HCT116 (cell line): ENCODE measurements around the gene ATG4D. TPM values are rescaled to one million over a fixed set of nuclear protein-coding genes. Genes with fewer than 3 reads are reported as not detected.

ENCODE experiments used
- ATAC-seq: fragments of 200-7000 bp; cut with Tn5 transposase; 2 replicates; pipeline ENCODE4 v1.9.1; 2020; ENCODE audit warnings: mild to moderate bottlenecking, moderate library complexity
- BruUV-seq: library from RNA; stranded (reverse); fragments of 400-500 nt; replicated peaks from 2 replicates; lab custom pipeline; 2021; lab: Mats Ljungman, UMichigan
- CTCF ChIA-PET: fragments of 300-600 bp; sonication (Branson Sonifier 250); formaldehyde crosslinking; loops from one replicate; lab custom pipeline; 2021; ENCODE audit warnings: antibody characterized with exemption; lab: Charles Lee
- POLR2A ChIA-PET: fragments of 300-600, 350-600 bp; sonication (Branson Sonifier 250); formaldehyde crosslinking; loops from one replicate; lab custom pipeline; 2021; ENCODE audit warnings: antibody characterized with exemption; lab: Charles Lee
- RAD21 ChIA-PET, 2 experiments: fragments of 300-600 bp; sonication (Branson Sonifier 250); formaldehyde crosslinking; loops; one replicate each; lab custom pipeline; 2023; ENCODE audit warnings: low total read pairs in 2 of 2; ENCODE audit not compliant: uncharacterized antibody in 2 of 2, unreplicated experiment in 2 of 2, low non-redundant PET in 1 of 2; lab: Charles Lee
- DNase-seq: peaks from one replicate; pipeline ENCODE4 v3.0.0-alpha.2; 2010; ENCODE audit warnings: low read depth, low spot score
- H2AFZ ChIP-seq: fragments of 200-600 bp; shearing (Covaris generic), sonication (generic); 2 replicates; pipeline ENCODE4 v1.6.1; 2017; ENCODE audit warnings: low read depth, mixed run types, mixed read lengths, antibody characterized with exemption, low read length; ENCODE audit not compliant: poor library complexity, severe bottlenecking
- H3K27ac ChIP-seq: 2 replicates; pipeline ENCODE4 v1.5.1; 2012; ENCODE audit warnings: low read depth, low read length
- H3K27me3 ChIP-seq: fragments of 200-600 bp; sonication (generic); 2 replicates; pipeline ENCODE4 v1.6.1; 2016; ENCODE audit warnings: mixed run types, low read length, mixed read lengths; ENCODE audit not compliant: insufficient read depth
- H3K36me3 ChIP-seq, 2 experiments: fragments of 200-500 bp in 1 of 2; fragments of 200-600 bp in 1 of 2; sonication (Bioruptor generic) in 1 of 2; sonication (generic) in 1 of 2; 2 replicates each; pipeline versions ENCODE4 v1.5.1 to v1.6.1; 2014 to 2016; ENCODE audit warnings: low read length in 2 of 2, inconsistent platforms in 1 of 2, mixed read lengths in 1 of 2, mixed run types in 1 of 2; ENCODE audit not compliant: insufficient read depth in 2 of 2, control insufficient read depth in 1 of 2
- H3K4me1 ChIP-seq, 2 experiments: fragments of 200-600 bp in 1 of 2; sonication (generic) in 1 of 2; 2 replicates each; pipeline versions ENCODE4 v1.5.1 to v1.6.1; 2012 to 2017; ENCODE audit warnings: low read length in 2 of 2, inconsistent platforms in 1 of 2, mild to moderate bottlenecking in 1 of 2, mixed read lengths in 1 of 2, mixed run types in 1 of 2, moderate library complexity in 1 of 2; ENCODE audit not compliant: insufficient read depth in 2 of 2, control insufficient read depth in 1 of 2
- H3K4me2 ChIP-seq: fragments of 200-600 bp; sonication (generic); 2 replicates; pipeline ENCODE4 v1.6.1; 2017; ENCODE audit warnings: mixed run types, low read length, mixed read lengths
- H3K4me3 ChIP-seq, 2 experiments: fragments of 200-600 bp in 1 of 2; sonication (generic) in 1 of 2; replicated peaks in 1 of 2; 2 replicates each; pipeline ENCODE4 v1.5.1; 2011 to 2016; ENCODE audit warnings: low read length in 2 of 2, control low read depth in 1 of 2, low read depth in 1 of 2, mild to moderate bottlenecking in 1 of 2, mixed read lengths in 1 of 2, mixed run types in 1 of 2
- H3K79me2 ChIP-seq: fragments of 200-600 bp; sonication (generic); 2 replicates; pipeline ENCODE4 v1.6.1; 2017; ENCODE audit warnings: mild to moderate bottlenecking, mixed run types, low read length, moderate library complexity, mixed read lengths; ENCODE audit not compliant: insufficient read depth
- H3K9ac ChIP-seq: fragments of 200-600 bp; sonication (generic); 2 replicates; pipeline ENCODE4 v1.6.1; 2016; ENCODE audit warnings: low read length, mixed read lengths
- H3K9me2 ChIP-seq: fragments of 200-600 bp; sonication (generic), shearing (Covaris generic); 2 replicates; pipeline ENCODE4 v1.6.1; 2017; ENCODE audit warnings: mixed run types, mild to moderate bottlenecking, moderate library complexity; ENCODE audit not compliant: insufficient read depth
- H3K9me3 ChIP-seq, 2 experiments: fragments of 200-500 bp in 1 of 2; fragments of 200-600 bp in 1 of 2; sonication (Bioruptor generic) in 1 of 2; sonication (generic) in 1 of 2; 2 replicates each; pipeline ENCODE4 v1.6.1; 2014 to 2017; ENCODE audit warnings: low read length in 2 of 2, mixed read lengths in 2 of 2, inconsistent platforms in 1 of 2, low read depth in 1 of 2, mild to moderate bottlenecking in 1 of 2, mixed run types in 1 of 2, moderate library complexity in 1 of 2; ENCODE audit not compliant: control insufficient read depth in 1 of 2, insufficient read depth in 1 of 2
- H4K20me1 ChIP-seq: fragments of 200-600 bp; sonication (generic), shearing (Covaris generic); 2 replicates; pipeline ENCODE4 v1.6.1; 2017; ENCODE audit warnings: mixed run types, mild to moderate bottlenecking, moderate library complexity; ENCODE audit not compliant: insufficient read depth
- CBX3 ChIP-seq: IDR thresholded peaks from 2 replicates; pipeline ENCODE4 v1.6.1; 2012; ENCODE audit warnings: low read depth
- CEBPB ChIP-seq: IDR thresholded peaks from 2 replicates; pipeline ENCODE4 v1.6.1; 2012; ENCODE audit warnings: low read depth
- EGR1 ChIP-seq: IDR thresholded peaks from 2 replicates; pipeline ENCODE4 v1.6.1; 2012; ENCODE audit warnings: low read depth
- ELF1 ChIP-seq: IDR thresholded peaks from 2 replicates; pipeline ENCODE4 v1.6.1; 2012; ENCODE audit warnings: low read depth, borderline replicate concordance
- EZH2phosphoT487 ChIP-seq: fragments of 200-600 bp; IDR thresholded peaks from 2 replicates; pipeline ENCODE4 v1.6.1; 2018; ENCODE audit warnings: antibody characterized with exemption, borderline replicate concordance
- FOSL1 ChIP-seq: IDR thresholded peaks from 2 replicates; pipeline ENCODE4 v1.6.1; 2012; ENCODE audit warnings: low read depth
- MAX ChIP-seq: IDR thresholded peaks from 2 replicates; pipeline ENCODE4 v1.6.1; 2012
- POLR2A ChIP-seq: IDR thresholded peaks from 2 replicates; pipeline ENCODE4 v1.7.0; 2011; ENCODE audit warnings: borderline replicate concordance; ENCODE audit not compliant: insufficient read depth, insufficient read length; ENCODE audit errors: extremely low read depth
- POLR2AphosphoS5 ChIP-seq: IDR thresholded peaks from 2 replicates; pipeline ENCODE4 v1.6.1; 2011; ENCODE audit warnings: mild to moderate bottlenecking, low read depth, low read length, moderate library complexity
- RAD21 ChIP-seq: IDR thresholded peaks from 2 replicates; pipeline ENCODE4 v1.6.1; 2012; ENCODE audit warnings: low read depth, mild to moderate bottlenecking
- SIN3A ChIP-seq: IDR thresholded peaks from 2 replicates; pipeline ENCODE4 v1.6.1; 2012; ENCODE audit warnings: low read depth
- SP1 ChIP-seq: IDR thresholded peaks from 2 replicates; pipeline ENCODE4 v1.6.1; 2012; ENCODE audit warnings: low read depth
- SRF ChIP-seq: IDR thresholded peaks from 2 replicates; pipeline ENCODE4 v1.6.1; 2012; ENCODE audit warnings: low read depth
- TCF7L2 ChIP-seq: IDR thresholded peaks from 2 replicates; pipeline ENCODE4 v1.7.0; 2011; ENCODE audit warnings: borderline replicate concordance, inconsistent platforms; ENCODE audit not compliant: insufficient read depth, insufficient read length; ENCODE audit errors: extremely low read depth
- YY1 ChIP-seq: IDR thresholded peaks from 2 replicates; pipeline ENCODE4 v1.6.1; 2011; ENCODE audit warnings: low read length, low read depth, moderate library complexity, mild to moderate bottlenecking; ENCODE audit not compliant: insufficient replicate concordance; ENCODE audit errors: extremely low read depth
- ZBTB33 ChIP-seq: IDR thresholded peaks from 2 replicates; pipeline ENCODE4 v1.6.1; 2011; ENCODE audit warnings: mild to moderate bottlenecking, low read length, moderate library complexity; ENCODE audit not compliant: insufficient replicate concordance; ENCODE audit errors: extremely low read depth
- ZFX ChIP-seq: fragments of 450-650 bp; IDR thresholded peaks from 2 replicates; pipeline ENCODE4 v1.6.1; 2017
- ZNF274 ChIP-seq: fragments of 200-500 bp; sonication (Bioruptor generic); IDR thresholded peaks from 2 replicates; pipeline ENCODE4 v1.6.1; 2014; ENCODE audit warnings: mild to moderate bottlenecking, low read depth, low read length, inconsistent platforms
- intact Hi-C: fragments of 100-400 bp; cut with micrococcal nuclease; formaldehyde crosslinking; loops from 2 replicates; pipeline ENCODE4 v1.10.0; 2022
- total RNA-seq: library from RNA; stranded (reverse); gene quantifications from one replicate; pipeline ENCODE4 v1.2.1, GENCODE V29; 2021; ENCODE audit not compliant: unreplicated experiment
- TF ChIP-seq, protein P1 (sequence below): IDR thresholded peaks from 2 replicates; pipeline ENCODE4 v1.6.1; 2012; ENCODE audit warnings: low read depth
- TF ChIP-seq, protein P2 (sequence below), 3 experiments: fragments of 200-600 bp in 1 of 3; sonication (generic) in 1 of 3; IDR thresholded peaks in 2 of 3; conservative IDR thresholded peaks in 1 of 3; 2 replicates each; pipeline ENCODE4 v1.5.1; 2012 to 2017; ENCODE audit warnings: low read depth in 2 of 3, low read length in 2 of 3, antibody characterized with exemption in 1 of 3, borderline replicate concordance in 1 of 3, control low read depth in 1 of 3, mild to moderate bottlenecking in 1 of 3, mixed read lengths in 1 of 3, mixed run types in 1 of 3, moderate library complexity in 1 of 3; ENCODE audit not compliant: insufficient read depth in 1 of 3

The ATG4D gene
- total RNA-seq, 1 experiment from 2014 or later: 45.4 TPM

- peaks cover 28% of the 10 kb centered on the region for H3K79me2 ChIP-seq
- ChIA-PET POLR2A (no interaction called here), CTCF (no interaction called here), RAD21 (no interaction called here)
- no peak for DNase-seq
- no peaks in the 10 kb centered on the region for H3K9me2 ChIP-seq
- H3K4me1 ChIP-seq: peaks cover 19 to 24% of the 10 kb centered on the region in 2 experiments
- no peak overlapping the region for H3K9ac ChIP-seq
- no peaks in the 10 kb centered on the region for H3K27me3 ChIP-seq
- no peak for ATAC-seq
- H3K4me3 ChIP-seq: no peak overlapping the region
- no peak overlapping the region for H3K27ac ChIP-seq
- H3K9me3 ChIP-seq: no peaks in the 10 kb centered on the region
- H3K36me3 ChIP-seq: peaks cover 15 to 40% of the 10 kb centered on the region in 2 experiments; a peak in 3 of 4 replicates
- no peak overlapping the region for H2AFZ ChIP-seq
- TSS peak; percentile 26 for BruUV-seq
- no peaks in the 10 kb centered on the region for H4K20me1 ChIP-seq
- TF ChIP-seq CEBPB (no peak), SP1 (no peak), TCF7L2 (no peak), POLR2AphosphoS5 (no peak), MAX (no peak), FOSL1 (no peak), CBX3 (no peak), RAD21 (no peak), YY1 (no peak), ELF1 (no peak), ZBTB33 (no peak), ZNF274 (no peak), EZH2phosphoT487 (no peak), ZFX (no peak), EGR1 (no peak), SIN3A (no peak), POLR2A (no peak), SRF (no peak)
- TF ChIP-seq, protein P1, sequence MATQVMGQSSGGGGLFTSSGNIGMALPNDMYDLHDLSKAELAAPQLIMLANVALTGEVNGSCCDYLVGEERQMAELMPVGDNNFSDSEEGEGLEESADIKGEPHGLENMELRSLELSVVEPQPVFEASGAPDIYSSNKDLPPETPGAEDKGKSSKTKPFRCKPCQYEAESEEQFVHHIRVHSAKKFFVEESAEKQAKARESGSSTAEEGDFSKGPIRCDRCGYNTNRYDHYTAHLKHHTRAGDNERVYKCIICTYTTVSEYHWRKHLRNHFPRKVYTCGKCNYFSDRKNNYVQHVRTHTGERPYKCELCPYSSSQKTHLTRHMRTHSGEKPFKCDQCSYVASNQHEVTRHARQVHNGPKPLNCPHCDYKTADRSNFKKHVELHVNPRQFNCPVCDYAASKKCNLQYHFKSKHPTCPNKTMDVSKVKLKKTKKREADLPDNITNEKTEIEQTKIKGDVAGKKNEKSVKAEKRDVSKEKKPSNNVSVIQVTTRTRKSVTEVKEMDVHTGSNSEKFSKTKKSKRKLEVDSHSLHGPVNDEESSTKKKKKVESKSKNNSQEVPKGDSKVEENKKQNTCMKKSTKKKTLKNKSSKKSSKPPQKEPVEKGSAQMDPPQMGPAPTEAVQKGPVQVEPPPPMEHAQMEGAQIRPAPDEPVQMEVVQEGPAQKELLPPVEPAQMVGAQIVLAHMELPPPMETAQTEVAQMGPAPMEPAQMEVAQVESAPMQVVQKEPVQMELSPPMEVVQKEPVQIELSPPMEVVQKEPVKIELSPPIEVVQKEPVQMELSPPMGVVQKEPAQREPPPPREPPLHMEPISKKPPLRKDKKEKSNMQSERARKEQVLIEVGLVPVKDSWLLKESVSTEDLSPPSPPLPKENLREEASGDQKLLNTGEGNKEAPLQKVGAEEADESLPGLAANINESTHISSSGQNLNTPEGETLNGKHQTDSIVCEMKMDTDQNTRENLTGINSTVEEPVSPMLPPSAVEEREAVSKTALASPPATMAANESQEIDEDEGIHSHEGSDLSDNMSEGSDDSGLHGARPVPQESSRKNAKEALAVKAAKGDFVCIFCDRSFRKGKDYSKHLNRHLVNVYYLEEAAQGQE: no peak
- TF ChIP-seq, protein P2, sequence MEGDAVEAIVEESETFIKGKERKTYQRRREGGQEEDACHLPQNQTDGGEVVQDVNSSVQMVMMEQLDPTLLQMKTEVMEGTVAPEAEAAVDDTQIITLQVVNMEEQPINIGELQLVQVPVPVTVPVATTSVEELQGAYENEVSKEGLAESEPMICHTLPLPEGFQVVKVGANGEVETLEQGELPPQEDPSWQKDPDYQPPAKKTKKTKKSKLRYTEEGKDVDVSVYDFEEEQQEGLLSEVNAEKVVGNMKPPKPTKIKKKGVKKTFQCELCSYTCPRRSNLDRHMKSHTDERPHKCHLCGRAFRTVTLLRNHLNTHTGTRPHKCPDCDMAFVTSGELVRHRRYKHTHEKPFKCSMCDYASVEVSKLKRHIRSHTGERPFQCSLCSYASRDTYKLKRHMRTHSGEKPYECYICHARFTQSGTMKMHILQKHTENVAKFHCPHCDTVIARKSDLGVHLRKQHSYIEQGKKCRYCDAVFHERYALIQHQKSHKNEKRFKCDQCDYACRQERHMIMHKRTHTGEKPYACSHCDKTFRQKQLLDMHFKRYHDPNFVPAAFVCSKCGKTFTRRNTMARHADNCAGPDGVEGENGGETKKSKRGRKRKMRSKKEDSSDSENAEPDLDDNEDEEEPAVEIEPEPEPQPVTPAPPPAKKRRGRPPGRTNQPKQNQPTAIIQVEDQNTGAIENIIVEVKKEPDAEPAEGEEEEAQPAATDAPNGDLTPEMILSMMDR (IDR thresholded peaks at IDR 0.05 in 2 of 3, conservative IDR thresholded peaks at IDR 0.05 in 1 of 3; ENCODE audit: borderline replicate concordance in 1 of 3, insufficient read depth in 1 of 3, low read depth in 2 of 3, low read length in 2 of 3): no peak
- intact Hi-C loops: no loop called here
- H3K4me2 ChIP-seq: no peak overlapping the region
Measured at GRCh38 chr19:10562609-10563008, 18.9 kb downstream of the ATG4D start.
